Central memory CD4-positive, alpha-beta T cell (primary cell): ENCODE results near the gene SRGAP3.

ENCODE experiments used
- DNase-seq: peaks from one replicate; pipeline ENCODE4 v3.0.0; 2022

The SRGAP3 gene

DNA sequence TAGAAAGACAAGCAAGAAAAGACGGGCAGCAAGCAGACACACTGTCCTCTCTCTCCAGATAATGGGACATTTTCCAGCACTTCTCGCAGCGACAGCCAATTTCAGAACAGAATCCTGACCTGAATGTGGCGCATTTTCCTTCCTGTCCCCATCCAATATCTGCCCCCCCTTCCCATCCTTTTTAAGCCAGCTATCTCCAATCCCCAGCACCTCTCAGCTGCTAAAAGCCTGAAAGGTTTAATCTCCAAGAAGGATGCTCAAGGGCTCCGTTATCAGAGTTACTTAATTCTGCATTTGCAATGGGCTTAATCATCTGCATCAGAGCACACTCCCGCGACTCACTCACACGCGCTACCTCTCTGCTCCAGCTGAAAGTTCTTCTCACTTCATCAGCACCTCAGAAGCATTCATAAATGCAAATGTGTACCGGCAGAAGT lies 50.5 kb downstream of the SRGAP3 start:
- DNase-seq = no peak

DNA sequence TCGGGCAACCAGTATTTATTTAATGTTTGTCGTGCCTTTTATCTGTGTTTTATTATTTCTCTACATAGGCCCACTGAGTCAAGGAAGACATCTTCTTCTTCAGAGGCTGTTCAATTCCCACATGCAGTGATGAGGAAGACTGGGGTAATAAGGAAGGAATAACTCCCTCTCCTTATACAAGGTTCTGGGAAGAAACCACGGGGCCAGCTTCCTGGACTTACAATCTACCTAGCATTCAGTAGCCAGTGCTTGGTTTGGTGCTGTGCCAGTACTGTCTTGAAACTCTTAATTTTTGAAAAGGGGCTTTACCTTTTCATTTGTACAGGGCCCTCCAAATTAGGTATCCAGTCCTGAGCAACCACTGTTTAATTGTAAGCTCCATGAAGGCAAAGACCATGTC lies 51.2 kb downstream of the SRGAP3 start:
- DNase-seq = no peak

DNA sequence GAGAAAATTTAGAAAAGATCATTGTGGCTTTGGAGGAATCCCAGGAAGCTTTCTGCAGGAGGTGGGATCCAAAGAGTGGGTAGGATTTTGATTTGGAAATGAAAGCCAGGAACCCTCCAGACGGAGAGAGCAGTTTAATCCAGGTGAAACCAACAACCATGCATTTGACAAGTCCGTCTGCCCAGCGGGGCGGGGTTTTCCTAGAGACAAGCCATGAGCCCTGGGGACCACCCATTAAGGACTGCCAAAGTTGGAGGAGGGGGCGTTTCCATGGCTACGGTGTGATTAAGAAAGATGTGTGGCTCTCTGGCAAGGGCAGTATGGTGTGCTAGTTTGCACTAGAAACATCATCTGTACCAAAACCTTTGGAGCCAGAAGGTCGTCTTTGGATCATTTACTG lies 53.4 kb downstream of the SRGAP3 start:
- DNase-seq = no peak

DNA sequence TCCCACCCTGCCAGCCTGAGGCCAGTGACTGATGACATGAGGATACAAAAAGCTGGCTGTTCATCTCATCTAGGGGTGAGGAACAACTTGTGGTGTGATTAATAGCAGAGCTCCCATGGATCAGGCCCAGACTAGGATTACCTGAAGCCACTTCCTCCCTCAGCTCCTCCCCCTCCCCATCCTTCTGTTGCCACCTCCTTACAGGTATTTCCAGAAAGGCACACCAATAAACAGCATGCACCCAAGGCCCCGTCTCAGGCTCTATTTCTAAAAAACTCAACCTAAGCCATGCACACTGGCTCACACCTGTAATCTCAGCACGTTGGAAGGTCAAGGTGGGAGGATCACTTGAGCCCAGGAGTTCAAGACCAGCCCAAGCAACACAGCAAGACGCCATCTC lies 54.1 kb downstream of the SRGAP3 start:
- DNase-seq = no peak

DNA sequence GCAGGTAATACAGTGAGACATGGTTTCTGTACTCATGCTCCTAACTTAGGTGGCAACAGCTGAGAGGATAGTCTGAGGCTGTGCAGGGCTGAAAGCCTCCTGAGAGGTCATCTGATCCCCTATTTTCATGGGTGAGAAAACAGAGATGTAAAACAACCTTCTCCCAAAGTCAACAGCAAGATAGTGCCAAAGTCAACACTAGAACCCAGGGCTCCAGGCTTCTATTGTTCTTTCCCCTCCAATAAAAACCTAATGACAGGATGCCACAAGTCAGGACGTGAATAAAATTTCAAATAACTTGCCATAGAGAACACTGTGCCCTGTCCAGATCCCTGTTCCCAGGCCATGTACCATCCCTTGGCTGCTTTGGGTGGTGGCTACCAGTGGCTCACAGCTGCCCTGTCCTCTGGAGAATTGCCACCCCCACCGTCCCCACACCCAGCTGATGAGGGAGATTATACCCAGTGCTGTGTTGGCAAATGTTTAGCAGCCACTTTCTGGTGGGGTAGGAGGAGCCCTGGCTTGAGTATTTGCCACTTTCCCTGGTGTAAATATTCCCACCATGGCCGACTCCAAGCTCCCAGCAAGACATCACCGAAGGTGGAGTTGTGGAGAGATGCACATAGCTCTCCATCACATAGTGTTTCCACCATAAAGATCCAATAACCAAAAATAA lies 54.8 kb downstream of the SRGAP3 start:
- no peak for DNase-seq

DNA sequence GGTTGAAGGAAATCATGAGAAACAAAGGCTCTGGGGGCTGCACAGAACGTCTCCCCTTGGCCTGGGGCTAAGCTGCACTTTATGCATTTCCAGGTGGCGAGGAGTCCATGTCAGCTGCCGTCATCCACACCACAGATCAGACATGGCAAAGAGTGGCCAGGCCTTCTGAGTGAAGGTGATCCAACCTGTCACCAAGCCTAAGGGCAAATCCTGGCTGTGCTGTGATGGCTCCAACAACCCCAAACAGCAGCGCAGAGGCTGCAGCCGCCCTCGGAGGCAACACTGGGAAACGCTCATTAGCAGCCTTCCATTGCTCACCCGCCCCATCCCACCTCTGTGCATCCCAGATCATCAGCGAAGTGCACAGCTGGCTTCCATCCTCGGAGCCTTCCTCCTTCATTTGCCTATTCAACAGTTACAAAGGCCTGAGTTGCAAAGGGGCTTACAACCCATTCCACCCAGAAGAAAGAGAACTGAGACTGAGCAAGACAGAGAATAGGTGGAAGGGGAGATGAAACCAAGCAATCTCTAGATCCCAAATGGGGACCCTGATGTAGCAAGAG lies 55.7 kb downstream of the SRGAP3 start:
- DNase-seq = no peak

DNA sequence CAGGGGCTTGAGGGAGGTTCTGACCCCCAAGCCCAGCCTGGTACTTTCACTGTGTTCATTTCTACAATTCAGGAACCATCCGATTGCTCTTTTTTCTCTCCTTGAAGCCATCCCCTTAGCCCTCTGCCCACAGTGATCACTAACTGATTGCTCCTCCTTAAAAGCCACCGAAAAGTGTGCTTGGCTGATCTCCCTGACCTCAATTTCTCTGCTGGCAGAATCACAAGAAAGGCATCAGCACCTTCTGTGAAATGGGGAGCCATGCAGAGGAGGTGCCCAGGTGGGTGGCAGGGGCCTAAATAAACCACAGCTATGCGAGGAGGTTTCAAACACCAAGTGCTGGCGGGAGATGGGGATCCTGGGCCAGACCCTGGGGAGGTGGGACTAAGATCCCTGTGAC lies 56.2 kb downstream of the SRGAP3 start:
- DNase-seq = no peak

DNA sequence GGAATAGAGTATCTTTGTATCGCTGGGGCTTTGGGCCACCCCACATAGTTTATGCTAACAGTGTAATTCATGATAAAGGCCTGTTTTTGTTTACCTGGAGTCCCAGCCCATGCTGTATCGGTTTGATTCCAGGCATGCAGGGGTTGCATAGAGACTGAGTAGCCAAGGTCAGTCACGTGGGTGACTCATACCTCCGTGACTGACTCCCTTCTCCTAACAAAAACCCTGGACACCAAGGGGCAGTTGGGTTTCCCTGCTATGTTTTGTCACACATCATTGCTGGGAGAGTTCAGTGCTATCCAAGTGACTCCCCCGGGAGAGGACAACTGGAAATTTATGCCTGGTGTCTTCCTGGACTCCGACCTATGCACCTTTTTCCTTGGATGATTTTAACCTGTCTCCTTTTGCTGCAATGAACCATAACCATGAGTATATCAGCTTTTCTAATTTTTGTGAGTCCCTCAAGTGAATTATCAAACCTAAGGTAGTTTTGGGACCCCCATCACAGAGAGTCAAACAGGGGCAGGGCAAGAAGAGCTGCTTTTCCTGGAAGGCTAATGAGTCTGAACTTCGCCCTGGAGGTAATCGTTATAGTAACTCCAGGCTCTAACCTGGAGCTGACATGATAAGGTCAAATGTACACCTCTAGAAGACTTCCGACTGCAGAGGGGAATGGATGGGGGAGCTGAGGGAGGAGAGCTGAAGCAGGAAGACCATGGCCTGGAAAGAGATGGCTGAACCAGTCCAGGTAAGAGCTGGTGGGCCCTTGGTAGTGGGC lies 57.0 kb downstream of the SRGAP3 start:
- DNase-seq = no peak

DNA sequence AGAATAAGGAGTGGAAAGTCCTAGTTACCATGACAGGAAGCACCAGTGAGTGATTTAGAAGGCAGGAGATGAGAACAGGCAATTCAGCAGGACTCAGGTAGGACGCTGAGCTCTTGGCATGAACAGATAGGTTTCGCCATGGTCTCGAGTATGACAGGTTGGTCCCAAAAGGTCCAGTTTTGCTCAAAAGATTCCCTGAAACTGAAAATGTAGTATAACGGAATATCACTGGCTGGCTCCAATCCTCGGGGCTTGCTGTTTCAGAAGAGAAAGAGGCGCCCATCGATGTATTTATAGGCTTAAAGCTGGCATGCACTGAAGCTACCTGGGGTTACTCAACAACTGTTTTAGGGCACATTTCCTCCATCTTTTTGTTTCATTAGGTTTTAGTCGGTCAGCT lies 59.2 kb downstream of the SRGAP3 start:
- no peak for DNase-seq

DNA sequence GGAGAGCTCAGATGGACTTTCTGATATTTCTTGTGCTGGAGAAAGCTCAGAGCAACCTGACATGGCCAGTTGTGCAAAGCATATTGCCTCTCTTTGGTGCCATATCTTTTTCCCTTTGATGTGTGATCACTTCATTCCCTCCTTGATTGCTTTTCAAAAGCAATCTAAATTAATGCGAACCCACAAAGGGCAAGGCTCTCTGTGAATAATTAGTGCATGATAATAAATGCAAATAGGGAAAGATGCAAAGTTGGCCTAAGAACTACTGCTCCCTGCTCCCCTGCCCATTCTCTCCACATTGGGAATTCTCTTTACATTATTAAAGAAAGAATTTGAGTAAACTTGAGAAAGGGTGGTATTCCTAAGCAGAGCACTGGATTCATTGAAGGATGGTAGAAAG lies 60.9 kb downstream of the SRGAP3 start:
- no peak for DNase-seq

DNA sequence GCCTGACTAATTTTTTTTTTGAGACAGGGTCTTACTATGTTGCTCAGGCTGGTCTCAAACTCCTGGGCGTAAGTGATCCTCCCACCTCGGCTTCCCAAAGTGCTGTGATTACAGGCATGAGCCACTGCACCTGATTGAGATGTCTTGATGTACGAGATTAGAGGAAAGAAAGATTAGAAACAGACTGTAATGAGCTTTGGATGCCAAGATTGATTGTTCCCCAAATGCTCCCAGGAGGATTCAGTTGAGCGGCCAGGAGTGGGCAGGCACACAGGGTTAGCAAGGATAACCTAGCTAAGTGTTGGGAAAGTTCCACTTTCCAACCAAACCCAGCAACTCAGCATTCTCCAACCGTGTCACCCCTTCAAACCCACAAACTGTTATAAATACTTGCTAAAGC lies 63.7 kb downstream of the SRGAP3 start:
- DNase-seq = no peak

DNA sequence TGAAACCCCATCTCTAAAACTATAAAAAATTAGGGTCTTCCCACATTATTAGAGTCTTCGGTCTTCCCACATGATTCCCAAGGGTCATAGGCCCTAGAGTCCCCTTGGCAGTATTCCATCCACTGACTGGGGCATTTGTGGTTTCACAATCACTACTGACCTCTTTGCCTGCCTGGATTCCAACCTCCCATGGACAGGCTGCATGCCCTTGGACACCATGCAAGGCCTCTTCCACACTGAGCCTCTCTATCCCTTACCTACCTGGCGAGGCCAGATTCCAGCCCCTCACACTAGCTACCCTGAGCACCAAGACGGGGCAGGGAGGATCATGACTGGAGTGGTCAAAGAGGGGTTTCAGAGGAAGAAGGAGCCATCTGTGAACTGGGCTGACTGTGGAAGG lies 64.4 kb downstream of the SRGAP3 start:
- no peak for DNase-seq

DNA sequence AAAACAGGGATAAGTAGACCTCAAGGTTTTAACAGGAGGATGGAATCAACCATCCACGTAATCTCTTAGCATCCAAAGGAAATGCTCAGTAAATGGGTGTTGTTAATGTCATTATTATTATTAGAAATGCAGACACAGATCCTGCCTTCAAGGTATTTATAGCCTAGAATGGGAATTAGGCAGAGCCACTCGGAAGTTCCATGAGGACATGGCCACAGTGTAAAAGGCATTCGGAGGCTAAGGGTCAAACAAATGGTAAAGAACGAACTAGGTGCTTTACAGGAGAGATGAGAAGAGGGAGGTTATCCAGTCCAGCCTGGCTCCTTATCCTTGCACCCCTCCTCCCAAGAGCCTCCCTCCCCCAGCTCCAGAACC lies 65.0 kb downstream of the SRGAP3 start:
- DNase-seq = no peak

DNA sequence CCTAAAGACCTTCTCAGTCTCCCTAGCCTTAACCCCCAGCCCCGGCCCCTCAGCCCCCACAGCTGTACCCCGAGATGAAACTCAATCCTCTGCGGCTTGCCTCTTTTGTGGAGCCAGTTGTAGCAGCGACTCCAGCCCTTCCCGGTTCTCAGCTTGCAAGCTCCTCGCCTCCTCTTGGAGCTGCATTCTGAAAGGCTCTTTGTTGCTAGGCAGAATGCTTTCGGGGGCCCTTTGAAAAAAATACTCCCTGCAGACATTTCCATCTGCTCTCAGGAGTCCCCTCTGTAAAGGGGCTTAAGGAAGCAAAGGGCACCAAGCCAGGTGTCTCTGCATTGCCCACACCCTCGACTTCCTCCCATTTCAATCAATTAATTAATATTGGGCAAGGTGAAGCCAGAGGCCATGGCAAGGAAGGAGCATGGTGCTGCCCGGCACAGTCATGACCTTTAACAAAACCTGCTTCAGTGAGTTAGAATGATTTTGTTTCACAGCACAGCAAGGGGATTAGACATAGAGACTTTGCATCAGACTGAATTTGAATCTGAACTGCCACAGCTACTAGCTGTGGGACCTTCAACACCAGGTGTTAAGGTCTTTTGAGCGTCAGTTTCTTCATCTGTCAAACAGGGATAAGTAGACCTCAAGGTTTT lies 65.5 kb downstream of the SRGAP3 start:
- no peak for DNase-seq

DNA sequence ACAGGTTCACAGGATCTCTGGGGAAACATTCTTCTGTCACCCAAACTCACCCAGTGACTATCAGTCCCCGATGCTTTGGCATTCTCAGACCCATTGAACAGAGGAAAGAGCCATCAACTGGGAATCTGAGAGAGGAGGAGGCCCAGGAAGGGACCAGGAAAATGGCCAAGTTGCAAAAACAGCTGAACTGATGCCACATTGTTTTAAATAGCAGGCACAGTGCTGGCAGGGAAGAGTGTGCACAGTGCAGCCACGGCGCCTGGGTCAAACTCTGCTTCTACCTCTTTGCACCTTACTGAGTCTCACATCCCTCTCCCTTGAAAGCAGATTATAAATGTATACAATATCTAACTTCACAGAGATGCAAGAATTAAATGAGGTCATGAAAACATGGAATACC lies 66.4 kb downstream of the SRGAP3 start:
- DNase-seq = no peak

DNA sequence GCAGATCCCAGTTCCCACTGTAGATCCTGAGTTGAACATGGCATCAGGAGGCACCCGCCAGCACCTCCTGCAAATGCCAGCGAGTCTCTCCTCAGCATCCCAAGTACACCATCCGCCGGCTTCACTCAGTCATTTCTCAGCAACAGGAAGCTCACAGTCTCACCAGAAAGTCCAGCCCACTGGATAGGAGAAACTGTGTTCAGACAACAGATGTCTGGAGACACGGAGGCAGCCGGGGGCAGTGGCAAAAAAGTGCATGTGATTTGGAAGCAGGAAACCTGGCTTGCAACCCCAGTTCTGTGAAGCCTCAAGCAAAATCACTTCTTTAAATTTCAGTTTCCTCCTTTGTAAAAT lies 68.7 kb downstream of the SRGAP3 start:
- DNase-seq = no peak

DNA sequence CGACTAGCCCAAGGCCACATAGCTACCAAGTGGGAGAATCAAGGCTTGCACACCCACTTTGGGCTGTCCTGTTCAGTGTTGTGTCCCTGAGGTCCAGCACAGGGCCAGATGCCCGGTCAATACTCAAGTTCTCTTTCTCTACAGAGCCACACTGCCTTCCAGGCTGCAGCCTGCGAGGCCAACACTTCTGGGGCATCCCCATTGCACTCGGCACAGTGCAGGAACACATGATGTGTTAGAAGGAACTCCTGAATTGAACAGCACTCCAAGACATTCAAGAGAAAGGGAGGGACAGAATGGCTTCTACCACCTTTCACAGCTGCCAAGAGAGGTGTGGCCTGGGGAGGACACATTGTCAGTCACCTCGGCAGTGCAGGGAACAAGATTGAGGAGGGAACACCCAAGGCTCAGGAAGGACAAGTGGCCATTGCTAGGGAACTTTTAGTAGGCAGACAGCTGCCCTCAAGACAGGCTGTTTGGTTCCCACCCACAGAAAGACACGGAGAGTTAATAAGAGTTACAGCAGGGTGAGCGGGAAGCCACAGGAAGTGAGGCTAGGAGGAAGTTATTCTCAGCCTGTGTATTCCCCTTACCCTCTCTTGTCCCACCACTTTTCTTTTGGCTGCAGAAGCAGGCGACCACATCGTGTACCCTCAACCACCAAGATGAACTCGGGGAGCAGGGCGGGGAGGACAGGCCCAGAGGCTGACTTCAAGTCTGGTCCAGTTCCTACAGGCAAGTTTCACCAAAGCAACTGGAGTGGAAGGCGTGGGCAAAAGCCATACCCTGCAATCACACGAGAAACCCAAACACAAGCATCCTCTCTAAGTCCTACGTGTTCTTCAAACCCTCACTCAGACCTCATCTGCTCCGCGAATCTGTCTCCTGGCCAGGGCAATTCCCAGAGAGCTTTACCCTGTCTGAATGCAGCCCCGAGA lies 69.4 kb downstream of the SRGAP3 start:
- DNase-seq = no peak

DNA sequence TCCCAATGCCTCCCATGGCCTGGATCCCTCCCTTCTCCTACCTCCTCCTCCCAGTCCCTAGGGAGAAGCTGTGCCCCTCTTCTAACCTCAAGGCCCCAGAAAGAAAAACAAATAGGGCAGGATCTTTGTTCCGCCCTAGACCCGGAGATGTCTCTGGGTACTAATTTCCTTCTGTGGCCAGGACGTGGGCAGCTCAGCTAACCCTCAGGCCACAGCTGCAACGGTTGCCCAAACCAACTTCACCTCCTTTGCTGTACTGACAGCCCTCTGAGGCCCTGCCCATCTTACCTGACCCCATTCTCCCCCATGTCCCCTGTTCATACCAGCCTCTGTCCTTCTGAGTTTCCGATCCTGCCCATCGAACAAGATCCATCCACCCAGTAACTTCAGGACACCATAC lies 70.7 kb downstream of the SRGAP3 start:
- DNase-seq = no peak

DNA sequence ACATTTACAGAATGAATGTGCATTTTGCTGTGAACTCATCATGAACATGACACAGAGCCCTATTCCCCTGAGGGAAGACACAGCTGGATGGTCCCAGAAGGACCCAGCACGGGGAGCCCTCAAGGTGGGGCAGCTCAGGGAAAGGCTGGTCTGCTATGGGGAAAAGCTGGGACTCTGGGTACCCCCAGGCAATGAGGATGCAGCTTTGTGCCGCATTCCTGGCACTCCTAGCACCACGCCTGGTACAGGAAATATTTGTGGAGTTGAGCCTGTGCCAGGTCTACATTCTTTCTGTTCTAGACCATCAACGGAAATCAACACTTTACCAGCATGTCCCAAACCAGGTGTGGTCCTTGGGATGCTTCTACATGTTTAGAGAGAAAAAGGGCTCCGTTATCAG lies 74.0 kb downstream of the SRGAP3 start:
- DNase-seq = no peak

DNA sequence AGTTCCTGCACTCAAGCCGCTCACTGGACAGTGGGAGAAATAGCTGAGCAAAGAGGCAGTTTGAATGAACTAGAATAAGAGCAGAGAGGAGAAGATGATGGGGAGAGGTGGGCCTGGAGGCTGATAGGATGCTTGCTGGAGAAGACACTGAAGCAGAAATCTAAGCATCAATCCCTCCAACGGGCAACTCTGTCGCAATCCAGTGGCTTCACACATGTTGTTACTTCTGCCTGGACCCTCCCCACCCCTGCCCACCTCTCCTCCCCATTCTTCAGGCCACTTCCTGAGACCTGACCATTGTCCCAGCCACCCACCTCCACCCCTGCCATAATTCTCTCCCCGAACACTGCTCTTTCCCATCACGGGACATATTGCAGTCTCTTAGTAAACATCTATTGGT lies 76.0 kb downstream of the SRGAP3 start:
- no peak for DNase-seq

DNA sequence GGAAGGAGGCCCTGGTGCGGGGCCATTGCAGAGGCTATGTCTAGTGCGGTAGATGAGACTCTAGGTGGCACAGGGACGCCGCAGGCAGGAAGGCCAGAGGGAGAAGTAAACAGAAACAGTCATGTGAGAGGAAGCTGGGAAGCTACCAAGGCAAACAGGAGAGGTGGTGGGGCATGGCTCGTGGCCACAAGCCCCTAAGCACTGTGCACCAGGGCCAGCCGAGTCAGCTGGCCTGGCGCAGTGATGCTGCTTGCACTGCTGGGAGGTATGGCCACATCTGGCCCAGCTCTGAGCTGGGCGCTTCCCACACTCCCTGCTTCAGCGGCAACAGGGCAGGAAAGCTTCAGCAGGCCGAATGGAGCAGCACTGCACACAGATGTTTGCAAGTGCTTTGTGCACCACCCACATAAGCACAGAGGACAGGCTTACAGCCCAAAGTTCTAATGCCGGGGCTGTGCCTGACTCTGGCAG lies 76.6 kb downstream of the SRGAP3 start:
- DNase-seq = no peak

DNA sequence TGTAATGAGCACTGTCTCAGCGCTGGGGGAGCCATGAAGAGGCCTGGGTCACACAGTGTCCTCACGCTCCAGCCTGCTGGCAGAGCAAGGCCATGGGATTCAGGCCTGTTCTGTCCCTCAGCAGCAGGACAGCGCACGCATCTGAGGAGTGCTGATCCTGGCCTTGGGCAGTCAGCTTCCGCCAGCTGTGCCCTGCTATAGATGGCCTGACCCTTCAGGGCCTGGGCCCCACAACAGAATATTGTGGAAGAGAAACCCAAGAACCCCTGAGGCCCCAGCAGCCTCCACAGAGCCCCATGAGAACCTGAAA lies 78.6 kb downstream of the SRGAP3 start:
- no peak for DNase-seq
